PFSK-1 (cell line): ENCODE results near the gene USH2A.

Source experiments
- FOXP2 ChIP-seq: optimal IDR thresholded peaks from 2 replicates; pipeline ENCODE3; 2011; ENCODE audit warnings: borderline replicate concordance, control low read depth, inconsistent platforms; ENCODE audit not compliant: insufficient read depth; ENCODE audit errors: extremely low read length, extremely low read depth
- POLR2AphosphoS5 ChIP-seq: IDR thresholded peaks from 2 replicates; pipeline ENCODE4 v1.6.1; 2012; ENCODE audit warnings: low read depth, mild to moderate bottlenecking, control low read depth, low read length, moderate library complexity
- REST ChIP-seq, 2 experiments: IDR thresholded peaks; 2 replicates each; pipeline versions ENCODE4 v1.6.1 to v1.8.0; 2011 to 2012; ENCODE audit warnings: low read depth in 2 of 2, low read length in 2 of 2, control low read depth in 1 of 2, inconsistent platforms in 1 of 2, mild to moderate bottlenecking in 1 of 2, moderate library complexity in 1 of 2; ENCODE audit not compliant: insufficient read depth in 1 of 2
- SIN3A ChIP-seq: IDR thresholded peaks from 2 replicates; pipeline ENCODE4 v1.6.1; 2012; ENCODE audit warnings: mild to moderate bottlenecking, low read length, moderate library complexity, borderline replicate concordance; ENCODE audit not compliant: insufficient read depth
- TAF1 ChIP-seq: IDR thresholded peaks from 2 replicates; pipeline ENCODE4 v1.6.1; 2012; ENCODE audit warnings: low read length, control low read depth, borderline replicate concordance; ENCODE audit not compliant: insufficient read depth

USH2A gene

GRCh38 chr1:215780139-215780538 is 643.1 kb downstream of the USH2A start:
- TF ChIP-seq POLR2AphosphoS5 = no peak
- no peak for TF ChIP-seq TAF1
- TF ChIP-seq REST (IDR thresholded peaks at IDR 0.05; ENCODE audit: insufficient read depth in 1 of 2, low read depth in 2 of 2, low read length in 2 of 2) = no peak
- no peak for TF ChIP-seq SIN3A
- no peak for TF ChIP-seq FOXP2

- TF ChIP-seq REST (IDR thresholded peaks at IDR 0.05; ENCODE audit: insufficient read depth in 1 of 2, low read depth in 2 of 2, low read length in 2 of 2) (no peak), SIN3A (no peak), POLR2AphosphoS5 (no peak), TAF1 (no peak), FOXP2 (no peak)
Observed at GRCh38 chr1:215779729-215780128, 643.5 kb downstream of the USH2A start.

- TF ChIP-seq TAF1 = no peak
- no peak for TF ChIP-seq POLR2AphosphoS5
- TF ChIP-seq FOXP2 = no peak
- TF ChIP-seq REST (IDR thresholded peaks at IDR 0.05; ENCODE audit: insufficient read depth in 1 of 2, low read depth in 2 of 2, low read length in 2 of 2) = no peak
- TF ChIP-seq SIN3A = no peak
Observed at GRCh38 chr1:215777370-215777925, 645.8 kb downstream of the USH2A start.

- TF ChIP-seq TAF1 (no peak), REST (IDR thresholded peaks at IDR 0.05; ENCODE audit: insufficient read depth in 1 of 2, low read depth in 2 of 2, low read length in 2 of 2) (no peak), FOXP2 (no peak), POLR2AphosphoS5 (no peak), SIN3A (no peak)
Observed at GRCh38 chr1:215776336-215776735, 646.9 kb downstream of the USH2A start.

- TF ChIP-seq FOXP2 = no peak
- no peak for TF ChIP-seq TAF1
- no peak for TF ChIP-seq REST (IDR thresholded peaks at IDR 0.05; ENCODE audit: insufficient read depth in 1 of 2, low read depth in 2 of 2, low read length in 2 of 2)
- no peak for TF ChIP-seq SIN3A
- TF ChIP-seq POLR2AphosphoS5 = no peak
Observed at GRCh38 chr1:215772151-215772550, 651.1 kb downstream of the USH2A start.
